Stomach (tissue), 4 donors: Measurements from ENCODE around the gene MBNL2.

Experiments
- EP300 ChIP-seq: sonication (generic); formaldehyde crosslinking; IDR thresholded peaks from one replicate; pipeline ENCODE4 v1.6.1; 2017; ENCODE audit warnings: antibody characterized with exemption
- POLR2A ChIP-seq, 4 donors: fragments of 450-650 bp; IDR thresholded peaks; one replicate each; pipeline ENCODE4 v1.6.1; 2016; ENCODE audit warnings: antibody characterized with exemption in 4 of 4, control low read depth in 2 of 4, mild to moderate bottlenecking in 1 of 4, moderate library complexity in 1 of 4
- POLR2AphosphoS5 ChIP-seq, 3 donors: sonication (generic); formaldehyde crosslinking; IDR thresholded peaks; one replicate each; pipeline ENCODE4 v1.6.1; 2016; ENCODE audit warnings: antibody characterized with exemption in 3 of 3
- TF ChIP-seq, protein P1 (sequence below), 7 experiments: fragments of 450-650 bp in 4 of 7; fragments of 200-600 bp in 3 of 7; sonication (generic) in 3 of 7; IDR thresholded peaks; one replicate each; pipeline ENCODE4 v1.5.1; 2016 to 2019; ENCODE audit warnings: antibody characterized with exemption in 7 of 7, control low read depth in 2 of 7, mild to moderate bottlenecking in 1 of 7

DNA sequence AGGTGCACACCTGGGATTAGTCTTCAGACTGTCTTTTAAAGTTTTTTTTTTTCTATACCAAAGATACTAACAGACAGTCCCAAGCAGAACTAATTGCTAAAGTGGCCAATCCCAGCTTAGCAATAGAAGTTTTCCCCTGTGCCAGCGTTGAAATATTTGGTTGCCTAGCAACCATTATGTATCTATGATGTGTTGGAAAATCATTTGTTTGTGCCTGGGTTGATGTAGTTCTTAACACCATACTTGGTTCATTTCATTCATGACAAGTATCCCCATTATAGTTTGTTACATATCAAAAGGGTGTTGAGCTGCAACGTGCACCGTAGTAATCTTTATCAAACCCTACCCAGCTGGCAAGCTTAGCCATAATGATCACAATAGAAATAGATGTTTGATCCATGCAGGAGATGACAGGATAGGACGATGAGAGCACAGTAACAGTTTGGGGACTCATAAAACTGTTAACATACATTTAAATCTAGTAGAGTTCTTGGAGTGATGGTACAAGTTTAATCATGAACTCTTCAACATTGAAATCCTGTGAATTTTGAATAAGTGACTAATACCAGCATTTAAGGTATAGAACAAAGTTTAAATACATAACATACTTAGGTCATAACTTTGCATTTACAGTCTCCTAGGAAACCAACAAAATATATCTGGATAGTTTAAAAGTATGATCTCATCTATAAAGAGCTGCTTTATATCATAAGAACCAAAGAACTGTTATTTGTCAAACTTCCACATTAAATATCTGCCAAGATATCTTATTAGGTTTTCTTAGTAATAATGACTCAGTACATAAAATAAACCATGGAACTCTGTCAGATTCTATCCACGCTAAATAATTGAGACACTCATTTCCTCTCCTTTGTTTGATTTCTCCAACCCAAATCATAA lies 73.4 kb downstream of the MBNL2 start:
- TF ChIP-seq, protein P1, sequence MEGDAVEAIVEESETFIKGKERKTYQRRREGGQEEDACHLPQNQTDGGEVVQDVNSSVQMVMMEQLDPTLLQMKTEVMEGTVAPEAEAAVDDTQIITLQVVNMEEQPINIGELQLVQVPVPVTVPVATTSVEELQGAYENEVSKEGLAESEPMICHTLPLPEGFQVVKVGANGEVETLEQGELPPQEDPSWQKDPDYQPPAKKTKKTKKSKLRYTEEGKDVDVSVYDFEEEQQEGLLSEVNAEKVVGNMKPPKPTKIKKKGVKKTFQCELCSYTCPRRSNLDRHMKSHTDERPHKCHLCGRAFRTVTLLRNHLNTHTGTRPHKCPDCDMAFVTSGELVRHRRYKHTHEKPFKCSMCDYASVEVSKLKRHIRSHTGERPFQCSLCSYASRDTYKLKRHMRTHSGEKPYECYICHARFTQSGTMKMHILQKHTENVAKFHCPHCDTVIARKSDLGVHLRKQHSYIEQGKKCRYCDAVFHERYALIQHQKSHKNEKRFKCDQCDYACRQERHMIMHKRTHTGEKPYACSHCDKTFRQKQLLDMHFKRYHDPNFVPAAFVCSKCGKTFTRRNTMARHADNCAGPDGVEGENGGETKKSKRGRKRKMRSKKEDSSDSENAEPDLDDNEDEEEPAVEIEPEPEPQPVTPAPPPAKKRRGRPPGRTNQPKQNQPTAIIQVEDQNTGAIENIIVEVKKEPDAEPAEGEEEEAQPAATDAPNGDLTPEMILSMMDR (IDR thresholded peaks at IDR 0.05): no peak
- TF ChIP-seq POLR2A (IDR thresholded peaks at IDR 0.05) (no peak), POLR2AphosphoS5 (IDR thresholded peaks at IDR 0.05) (no peak), EP300 (no peak)
